Stimulated activated CD8-positive, alpha-beta memory T cell treated with anti-CD3 and anti-CD28 coated beads, Interleukin-7, amount 100 ng/mL, for 4 hours (primary cell): Measurements from ENCODE around the gene RBBP8.
"Not testable (repeated sequence)": the region's sequence is repeated elsewhere in the genome, so short reads cannot be mapped to it uniquely, and the experiment has no call there.

ENCODE experiments used
- DNase-seq, 2 donors: peaks; one replicate each; pipeline ENCODE4 v3.0.0-alpha.2; 2020; ENCODE audit warnings: low read depth in 2 of 2

Gene RBBP8

GRCh38 chr18:22933206-22933965, at the start of gene RBBP8:
RBBP8 (plus strand) TSS chr18:22933328; CDS start chr18:22936852, 3,524 bp downstream.
- peak; percentile 58 to 76 for DNase-seq

DNA sequence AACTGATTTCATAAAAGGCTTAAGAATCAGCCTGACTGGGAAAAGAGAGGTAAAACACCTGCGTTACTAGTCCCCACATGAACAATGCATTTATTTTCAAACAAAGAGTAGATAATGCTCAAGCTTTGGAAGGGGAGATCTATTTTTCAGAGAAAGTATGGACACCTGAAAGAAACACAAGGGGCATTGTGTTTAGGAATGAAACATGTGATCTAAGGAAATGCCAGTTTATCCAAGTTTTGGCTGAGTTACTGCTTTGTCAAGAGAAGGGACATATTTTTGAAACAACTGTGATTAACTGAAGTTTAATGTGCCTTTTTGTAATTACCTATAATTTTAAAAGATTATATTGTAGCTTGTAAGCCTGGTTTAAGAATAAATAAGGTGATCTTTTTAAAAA, 49.3 kb upstream of the RBBP8 start:
- DNase-seq = no peak

- not testable (repeated sequence) for DNase-seq
Observed at GRCh38 chr18:22885694-22886093, 47.4 kb upstream of the RBBP8 start.

DNA sequence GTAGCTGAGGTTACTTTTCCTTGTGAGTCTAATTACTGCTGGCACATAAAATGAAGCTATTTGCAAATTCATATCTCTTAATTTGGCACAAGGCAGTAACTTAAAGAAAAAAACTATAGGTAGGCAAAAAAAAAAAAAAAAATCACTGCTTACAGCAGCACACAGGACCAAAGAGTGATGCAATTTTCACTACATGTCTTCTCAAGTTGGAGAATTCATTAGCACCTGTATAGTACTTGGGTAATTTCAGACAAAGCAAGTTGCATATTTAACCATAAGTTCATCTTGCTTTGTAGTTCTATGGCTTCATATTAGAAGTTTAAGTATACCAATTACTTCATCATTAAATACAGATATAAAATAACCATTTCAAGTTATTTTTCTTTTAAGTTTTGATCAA, 33.7 kb upstream of the RBBP8 start:
- DNase-seq = no peak

GRCh38 chr18:22900558-22901238, 32.4 kb upstream of the RBBP8 start:
- no peak for DNase-seq

- DNase-seq = no peak
Observed at GRCh38 chr18:22902093-22902492, 31.0 kb upstream of the RBBP8 start.

GRCh38 chr18:22903248-22903647, 29.9 kb upstream of the RBBP8 start:
- not testable (repeated sequence) for DNase-seq

- no peak for DNase-seq
Observed at GRCh38 chr18:22912149-22912548, 21.0 kb upstream of the RBBP8 start.

GRCh38 chr18:22912835-22913234, 20.3 kb upstream of the RBBP8 start:
- DNase-seq = no peak

- no peak for DNase-seq
Observed at GRCh38 chr18:22913861-22914260, 19.3 kb upstream of the RBBP8 start.

- DNase-seq = no peak
Observed at GRCh38 chr18:22914633-22915032, 18.5 kb upstream of the RBBP8 start.

DNA sequence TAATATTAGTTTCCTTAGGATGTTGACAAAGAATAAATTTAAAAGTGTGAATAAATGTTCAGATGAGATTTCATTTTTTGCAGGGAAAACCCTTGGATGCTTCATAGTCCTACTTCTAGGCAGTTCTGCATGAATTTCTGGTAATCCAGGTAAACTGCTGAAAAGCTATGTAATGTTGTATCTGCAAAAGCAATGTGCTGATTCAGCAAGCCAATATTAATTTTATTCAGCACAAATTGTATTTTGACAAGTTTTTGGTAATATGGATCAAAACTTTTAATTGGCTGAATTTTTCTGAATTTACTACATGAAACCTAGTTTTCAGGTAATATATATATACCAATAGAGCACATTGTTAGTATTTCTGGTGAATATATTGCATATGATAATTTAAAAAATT, 17.8 kb upstream of the RBBP8 start:
- no peak for DNase-seq

GRCh38 chr18:22921772-22922171, 11.4 kb upstream of the RBBP8 start:
- DNase-seq = no peak

DNA sequence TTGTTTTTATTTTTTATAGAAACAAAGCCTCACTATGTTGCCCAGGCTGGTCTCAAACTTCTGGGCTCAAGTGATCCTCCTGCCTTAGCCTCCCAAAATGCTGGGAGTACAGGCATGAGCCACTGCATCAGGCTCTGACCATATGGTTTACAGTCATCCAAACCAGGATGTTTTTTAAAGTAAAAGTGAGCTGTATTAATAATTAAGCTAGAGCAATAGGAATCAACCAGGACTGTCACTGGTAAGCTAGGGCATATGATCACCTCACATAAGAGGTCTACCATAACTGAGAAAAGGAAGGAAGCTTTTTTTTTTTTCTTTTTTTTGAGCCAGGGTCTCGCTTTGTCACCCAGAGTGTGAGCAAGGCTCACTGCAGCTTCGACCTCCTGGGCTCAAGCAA, 8.5 kb upstream of the RBBP8 start:
- no peak for DNase-seq

DNA sequence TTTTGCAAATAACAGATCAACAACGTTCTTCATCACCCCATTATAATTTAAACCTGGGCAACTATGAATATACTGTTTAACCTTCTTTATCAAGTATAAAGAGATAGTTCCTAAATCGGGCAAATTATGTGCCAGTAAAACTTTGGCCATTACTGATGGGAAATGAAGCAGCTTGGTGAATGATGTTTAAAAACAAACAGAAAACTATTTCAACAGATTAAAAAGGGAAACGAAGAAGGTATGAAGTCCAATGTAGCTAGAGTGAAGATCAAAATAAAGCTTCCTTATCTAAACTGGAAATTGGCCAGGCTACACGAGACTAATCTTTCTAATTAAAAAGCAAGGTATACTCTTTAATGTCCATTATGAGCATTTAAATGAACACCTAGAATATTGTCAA, 6.7 kb upstream of the RBBP8 start:
- no peak for DNase-seq

DNA sequence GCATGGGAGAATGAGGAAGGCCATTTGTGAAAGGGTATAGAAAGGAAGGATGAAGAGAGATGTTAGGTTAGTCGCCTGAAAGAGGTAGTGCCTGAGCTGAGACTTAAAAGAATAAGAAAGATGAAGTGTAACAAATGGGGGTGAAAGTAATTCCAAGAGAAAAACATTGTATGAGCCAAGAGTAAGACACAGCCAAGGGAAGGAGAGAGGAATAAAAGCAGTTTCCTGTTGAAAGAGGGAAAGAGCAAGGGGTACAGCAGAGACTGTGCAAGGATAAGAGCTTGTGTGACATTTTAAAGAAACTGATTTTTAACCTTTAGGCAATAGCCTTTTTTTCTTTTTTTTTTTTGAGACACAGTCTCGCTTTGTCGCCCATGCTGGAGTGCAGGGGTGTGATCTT, 4.8 kb upstream of the RBBP8 start:
- no peak for DNase-seq

GRCh38 chr18:22930089-22930713, 2.9 kb upstream of the RBBP8 start:
- peak; percentile 58 to 69 for DNase-seq

DNA sequence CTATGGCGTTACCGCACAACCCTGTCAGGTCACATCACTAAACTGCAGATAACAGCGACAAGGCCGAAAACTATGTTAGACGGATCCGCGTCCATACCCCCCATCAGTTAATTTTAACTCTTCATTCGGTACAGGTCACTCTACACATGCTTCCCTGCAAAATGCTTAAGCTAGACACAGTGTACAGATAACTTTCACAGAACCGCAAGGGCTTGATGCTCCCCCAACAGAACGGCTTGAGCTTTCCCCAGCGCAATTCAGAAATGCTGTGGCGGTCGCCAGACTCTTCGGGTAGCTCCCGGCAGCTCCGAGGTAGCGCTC, 283 bp upstream of the RBBP8 start:
- DNase-seq = no peak

DNA sequence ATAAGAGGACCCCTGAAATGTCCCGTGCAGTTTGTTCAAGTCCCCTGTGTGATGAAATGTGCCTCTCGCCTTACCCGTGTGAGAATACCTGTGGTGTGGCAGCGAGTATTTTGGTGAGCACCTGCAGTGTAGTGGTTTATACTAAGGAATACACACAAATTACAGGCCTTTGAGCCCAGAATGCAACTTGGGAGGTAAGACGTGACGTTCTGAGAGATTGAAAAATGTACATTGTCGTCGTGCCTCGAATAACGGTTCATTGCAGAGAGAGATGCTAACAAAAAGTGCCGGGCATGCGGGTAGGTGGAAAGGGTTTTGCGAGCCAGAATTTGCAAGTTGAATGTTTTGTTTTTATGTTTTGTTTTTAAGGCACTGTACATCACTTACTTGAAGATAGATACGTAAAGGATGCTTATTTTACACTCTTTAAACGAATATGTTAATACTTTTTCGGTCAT, 867 bp downstream of the RBBP8 start:
- DNase-seq = no peak

GRCh38 chr18:22934789-22935188, 1.7 kb downstream of the RBBP8 start:
- DNase-seq = no peak

DNA sequence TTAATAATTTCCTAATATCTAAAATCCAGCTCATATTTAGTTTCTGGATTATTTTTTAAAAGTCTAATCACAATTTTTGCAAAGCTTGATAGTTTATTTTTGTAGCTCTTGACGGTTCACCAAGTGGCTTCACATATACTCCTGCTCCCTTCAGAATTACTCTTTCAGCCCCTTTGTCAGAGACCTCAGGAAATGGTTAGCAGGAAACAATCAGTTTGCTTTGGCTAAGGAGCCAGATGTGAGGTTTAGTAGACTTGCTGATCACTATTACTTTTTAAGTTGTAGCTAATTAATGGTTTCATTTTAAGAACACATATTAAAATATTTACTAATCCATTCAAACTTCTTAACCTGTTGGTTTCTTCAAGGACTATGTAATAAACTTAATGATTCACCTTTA, 2.3 kb downstream of the RBBP8 start:
- no peak for DNase-seq

GRCh38 chr18:22936515-22936914, 3.4 kb downstream of the RBBP8 start:
- DNase-seq = no peak

GRCh38 chr18:22939649-22940048, 6.5 kb downstream of the RBBP8 start:
- no peak for DNase-seq
